OCI-LY1 (cell line): Measurements from ENCODE around the gene HPCAL1.

ENCODE experiments used
- H2AFZ ChIP-seq: fragments of 200-600 bp; sonication (generic), shearing (Covaris generic); 2 replicates; pipeline ENCODE4 v1.6.0; 2014; ENCODE audit warnings: antibody characterized with exemption, mild to moderate bottlenecking, low read length
- H3F3A ChIP-seq: fragments of 200-600 bp; sonication (generic), shearing (Covaris generic); 2 replicates; pipeline ENCODE4 v1.6.0; 2014; ENCODE audit warnings: mild to moderate bottlenecking, antibody characterized with exemption, low read length, moderate library complexity; ENCODE audit not compliant: insufficient read depth
- H3K27ac ChIP-seq: fragments of 200-600 bp; sonication (generic); 2 replicates; pipeline ENCODE4 v1.5.1; 2014; ENCODE audit warnings: low read length, mixed run types, mild to moderate bottlenecking, low read depth; ENCODE audit not compliant: poor library complexity, severe bottlenecking
- H3K27me3 ChIP-seq: fragments of 200-600 bp; sonication (generic); 2 replicates; pipeline ENCODE4 v1.6.0; 2014; ENCODE audit warnings: antibody characterized with exemption, mild to moderate bottlenecking, low read length, moderate library complexity; ENCODE audit not compliant: insufficient read depth
- H3K36me3 ChIP-seq: fragments of 200-600 bp; sonication (generic); 2 replicates; pipeline ENCODE4 v1.6.1; 2014; ENCODE audit warnings: mild to moderate bottlenecking, antibody characterized with exemption, low read length, moderate library complexity, mixed read lengths; ENCODE audit not compliant: insufficient read depth
- H3K4me1 ChIP-seq: fragments of 200-600 bp; sonication (generic); 2 replicates; pipeline ENCODE4 v1.5.1; 2014; ENCODE audit warnings: mild to moderate bottlenecking, low read length, moderate library complexity; ENCODE audit not compliant: insufficient read depth, severe bottlenecking
- H3K4me2 ChIP-seq: fragments of 200-600 bp; sonication (generic), shearing (Covaris generic); 2 replicates; pipeline ENCODE4 v1.6.1; 2014; ENCODE audit warnings: low read length
- H3K4me3 ChIP-seq: fragments of 200-600 bp; sonication (generic); 2 replicates; pipeline ENCODE4 v1.5.1; 2014; ENCODE audit warnings: low read length, low read depth, mild to moderate bottlenecking, mixed read lengths; ENCODE audit not compliant: poor library complexity, severe bottlenecking
- H3K79me2 ChIP-seq: fragments of 200-600 bp; shearing (Covaris generic); 2 replicates; pipeline ENCODE4 v1.6.1; 2016; ENCODE audit warnings: mixed run types, low read length, mixed read lengths; ENCODE audit not compliant: insufficient read depth
- H3K9ac ChIP-seq: fragments of 200-600 bp; sonication (generic), shearing (Covaris generic); 2 replicates; pipeline ENCODE4 v1.6.1; 2014; ENCODE audit warnings: mild to moderate bottlenecking, low read length, mixed read lengths
- H3K9me2 ChIP-seq: fragments of 200-600 bp; sonication (generic), shearing (Covaris generic); 2 replicates; pipeline ENCODE4 v1.6.1; 2014; ENCODE audit warnings: low read depth, mild to moderate bottlenecking, low read length, mixed read lengths
- H3K9me3 ChIP-seq: fragments of 200-600 bp; shearing (Covaris generic); 2 replicates; pipeline ENCODE4 v1.6.1; 2014; ENCODE audit warnings: low read length, mixed read lengths
- H4K20me1 ChIP-seq: fragments of 200-600 bp; sonication (generic), shearing (Covaris generic); 2 replicates; pipeline ENCODE4 v1.6.0; 2016; ENCODE audit warnings: mild to moderate bottlenecking, low read length; ENCODE audit not compliant: insufficient read depth
- CTCF ChIP-seq: fragments of 200-600 bp; sonication (generic), shearing (Covaris generic); IDR thresholded peaks from 2 replicates; pipeline ENCODE4 v1.5.1; 2017; ENCODE audit warnings: mild to moderate bottlenecking, antibody characterized with exemption, low read length, moderate library complexity, mixed read lengths
- EZH2 ChIP-seq: fragments of 200-600 bp; sonication (generic), shearing (Covaris generic); IDR thresholded peaks from 2 replicates; pipeline ENCODE4 v1.8.0; 2017; ENCODE audit warnings: borderline replicate concordance, mixed run types, mild to moderate bottlenecking, antibody characterized with exemption, low read length, moderate library complexity, mixed read lengths

The HPCAL1 gene

GRCh38 chr2:10346929-10347561 is 44.3 kb downstream of the HPCAL1 start:
- H3K9me3 ChIP-seq, result no peaks in the 10 kb centered on the region
- TF ChIP-seq CTCF, result no peak
- TF ChIP-seq EZH2, result no peak
- H3K4me3 ChIP-seq, result no peak overlapping the region
- no peak overlapping the region for H3K27ac ChIP-seq
- H3K79me2 ChIP-seq, result no peaks in the 10 kb centered on the region
- H3F3A ChIP-seq, result no peaks in the 10 kb centered on the region
- no peaks in the 10 kb centered on the region for H3K27me3 ChIP-seq
- H3K9me2 ChIP-seq, result no peaks in the 10 kb centered on the region
- H3K36me3 ChIP-seq, result no peaks in the 10 kb centered on the region
- no peak overlapping the region for H3K4me2 ChIP-seq
- no peaks in the 10 kb centered on the region for H4K20me1 ChIP-seq
- no peak overlapping the region for H2AFZ ChIP-seq
- H3K4me1 ChIP-seq, result no peaks in the 10 kb centered on the region
- H3K9ac ChIP-seq, result no peak overlapping the region

- H4K20me1 ChIP-seq, result no peaks in the 10 kb centered on the region
- no peak overlapping the region for H3K4me2 ChIP-seq
- H3K9ac ChIP-seq, result no peak overlapping the region
- TF ChIP-seq EZH2, result no peak
- H3K4me3 ChIP-seq, result no peak overlapping the region
- no peaks in the 10 kb centered on the region for H3F3A ChIP-seq
- H3K9me2 ChIP-seq, result no peaks in the 10 kb centered on the region
- H3K27ac ChIP-seq, result no peak overlapping the region
- no peak overlapping the region for H2AFZ ChIP-seq
- no peaks in the 10 kb centered on the region for H3K79me2 ChIP-seq
- H3K9me3 ChIP-seq, result no peaks in the 10 kb centered on the region
- no peaks in the 10 kb centered on the region for H3K27me3 ChIP-seq
- no peaks in the 10 kb centered on the region for H3K36me3 ChIP-seq
- H3K4me1 ChIP-seq, result no peaks in the 10 kb centered on the region
Observed at GRCh38 chr2:10347562-10347948, 44.9 kb downstream of the HPCAL1 start.

GRCh38 chr2:10348891-10349290 is 46.2 kb downstream of the HPCAL1 start:
- TF ChIP-seq CTCF, result no peak
- TF ChIP-seq EZH2, result no peak
- no peaks in the 10 kb centered on the region for H3K9me3 ChIP-seq
- no peak overlapping the region for H3K27ac ChIP-seq
- H3F3A ChIP-seq, result no peaks in the 10 kb centered on the region
- no peaks in the 10 kb centered on the region for H3K36me3 ChIP-seq
- H3K4me3 ChIP-seq, result no peak overlapping the region
- no peaks in the 10 kb centered on the region for H3K79me2 ChIP-seq
- H2AFZ ChIP-seq, result no peak overlapping the region
- H3K9me2 ChIP-seq, result no peaks in the 10 kb centered on the region
- H3K4me1 ChIP-seq, result no peaks in the 10 kb centered on the region
- no peaks in the 10 kb centered on the region for H4K20me1 ChIP-seq
- H3K9ac ChIP-seq, result no peak overlapping the region
- H3K27me3 ChIP-seq, result no peaks in the 10 kb centered on the region
- H3K4me2 ChIP-seq, result no peak overlapping the region

GRCh38 chr2:10350761-10351160 is 48.1 kb downstream of the HPCAL1 start:
- H3F3A ChIP-seq, result no peaks in the 10 kb centered on the region
- H3K4me2 ChIP-seq, result no peak overlapping the region
- H2AFZ ChIP-seq, result no peak overlapping the region
- no peaks in the 10 kb centered on the region for H3K9me2 ChIP-seq
- H3K4me1 ChIP-seq, result no peaks in the 10 kb centered on the region
- H3K79me2 ChIP-seq, result no peaks in the 10 kb centered on the region
- no peaks in the 10 kb centered on the region for H3K27me3 ChIP-seq
- H3K9me3 ChIP-seq, result no peaks in the 10 kb centered on the region
- H3K36me3 ChIP-seq, result no peaks in the 10 kb centered on the region
- H3K27ac ChIP-seq, result no peak overlapping the region
- H4K20me1 ChIP-seq, result no peaks in the 10 kb centered on the region
- H3K4me3 ChIP-seq, result no peak overlapping the region
- no peak overlapping the region for H3K9ac ChIP-seq
- TF ChIP-seq EZH2, result no peak
- TF ChIP-seq CTCF, result no peak
